NCI-H1105 (cell line): ENCODE results near the gene TMC1.

Experiments used
- DNase-seq: peaks from one replicate; lab custom pipeline; 2025; lab: John Stamatoyannopoulos, UW

Gene TMC1

GRCh38 chr9:72681283-72681630 lies 159.8 kb downstream of the TMC1 start:
- peak; percentile 82 for DNase-seq

GRCh38 chr9:72684615-72685014 lies 163.2 kb downstream of the TMC1 start:
- DNase-seq: no peak

GRCh38 chr9:72685911-72686310 lies 164.5 kb downstream of the TMC1 start:
- no peak for DNase-seq

GRCh38 chr9:72687331-72687730 lies 165.9 kb downstream of the TMC1 start:
- DNase-seq: no peak

DNA sequence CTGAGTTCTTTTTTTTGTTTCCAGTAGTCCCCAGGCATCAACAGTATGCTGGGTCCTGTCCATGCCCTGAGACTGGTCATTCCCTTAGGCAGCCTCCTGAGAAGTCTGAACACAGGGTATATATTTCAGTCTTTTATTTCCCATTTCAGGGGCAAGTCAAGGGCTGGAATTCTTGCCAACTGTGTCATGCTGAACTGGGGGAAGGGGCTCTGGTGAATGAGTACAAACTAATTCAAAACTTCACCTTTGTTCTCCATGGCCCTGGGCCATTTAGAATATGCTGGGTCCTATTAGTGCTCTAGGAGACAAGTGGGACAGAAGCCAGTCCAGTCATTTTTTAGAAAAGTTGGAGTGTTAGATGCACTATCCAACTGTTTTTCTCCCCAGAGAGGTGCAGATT lies 170.3 kb downstream of the TMC1 start:
- no peak for DNase-seq

- DNase-seq: no peak
Measured at GRCh38 chr9:72695365-72695764, 174.0 kb downstream of the TMC1 start.

DNA sequence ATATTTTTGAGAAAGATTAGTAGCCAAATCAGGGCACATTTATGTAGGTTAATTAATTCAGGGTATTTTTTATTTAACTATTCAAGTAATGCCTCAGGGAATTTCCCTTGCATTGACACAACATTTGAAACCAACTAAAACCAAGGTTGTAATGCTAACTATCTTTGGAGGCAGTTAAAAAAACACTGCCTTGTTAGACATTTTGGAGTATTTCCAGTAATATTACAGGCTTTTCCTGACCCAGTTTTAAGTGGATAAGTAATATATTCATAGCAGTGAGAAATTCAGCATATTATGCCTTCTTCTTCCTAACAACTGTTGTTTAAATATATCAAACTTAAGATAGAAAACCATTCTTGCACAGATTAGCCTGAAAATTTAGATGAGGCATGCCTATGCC lies 175.1 kb downstream of the TMC1 start:
- no peak for DNase-seq

DNA sequence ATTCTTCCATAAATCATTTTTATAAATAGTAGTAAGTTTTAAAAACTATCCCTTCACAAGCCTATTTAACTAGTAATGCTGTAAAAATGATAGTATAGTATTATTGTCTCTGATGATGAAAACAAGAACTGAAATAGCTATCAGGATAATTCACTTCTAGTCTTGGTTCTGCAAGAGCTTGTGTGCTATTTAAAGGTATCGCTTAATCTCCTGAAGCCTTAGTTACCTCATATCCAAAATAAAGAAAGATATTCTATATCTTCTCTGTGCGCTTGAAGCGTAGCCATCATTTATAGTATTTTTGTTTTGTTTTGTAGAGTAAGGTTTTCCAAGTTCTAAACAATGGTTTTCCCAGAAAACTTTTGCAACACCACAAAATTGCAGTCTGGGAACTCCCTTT lies 180.1 kb downstream of the TMC1 start:
- DNase-seq: no peak

- DNase-seq: no peak
Measured at GRCh38 chr9:72703574-72703973, 182.2 kb downstream of the TMC1 start.

- DNase-seq: no peak
Measured at GRCh38 chr9:72704688-72705375, 183.4 kb downstream of the TMC1 start.

DNA sequence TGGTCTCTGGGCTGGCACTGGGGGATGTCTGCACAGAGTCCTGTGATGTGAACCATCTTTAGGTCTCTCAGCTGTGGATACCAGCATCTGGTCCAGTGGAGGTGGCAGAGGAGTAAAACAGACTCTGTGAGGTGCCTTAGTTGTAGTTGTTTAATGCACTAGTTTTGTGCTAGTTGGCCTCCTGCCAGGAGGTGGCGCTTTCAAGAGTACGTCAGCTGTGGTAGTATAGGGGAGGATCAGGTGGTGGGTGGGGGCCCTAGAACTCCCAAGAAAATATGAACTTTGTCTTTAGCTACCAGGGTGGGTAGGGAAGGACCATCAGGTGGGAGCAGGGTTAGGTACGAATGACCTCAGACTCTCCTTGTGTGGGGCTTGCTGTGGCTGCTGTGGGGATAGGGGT lies 197.1 kb downstream of the TMC1 start:
- DNase-seq: no peak

DNA sequence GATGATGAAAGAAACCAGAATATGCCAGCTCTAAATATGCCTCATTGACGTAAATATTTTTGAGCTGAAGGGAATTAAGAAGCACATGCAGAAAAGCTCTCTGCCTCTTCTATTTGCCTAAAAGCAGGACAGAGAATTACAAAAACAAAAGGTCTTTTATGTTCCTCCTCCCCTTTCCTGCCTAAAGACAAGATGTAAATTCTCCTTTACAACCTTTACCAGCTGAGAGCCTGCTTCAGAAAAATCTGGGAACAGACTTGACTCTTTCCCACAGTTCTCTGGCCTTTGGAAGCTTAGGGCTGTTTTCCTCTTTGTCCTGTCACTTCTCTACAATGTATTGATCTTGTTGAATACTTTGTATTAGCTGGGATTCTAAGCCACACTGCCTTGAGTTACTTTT lies 199.7 kb downstream of the TMC1 start:
- DNase-seq: no peak

GRCh38 chr9:72726947-72727346 lies 205.5 kb downstream of the TMC1 start:
- DNase-seq: no peak

DNA sequence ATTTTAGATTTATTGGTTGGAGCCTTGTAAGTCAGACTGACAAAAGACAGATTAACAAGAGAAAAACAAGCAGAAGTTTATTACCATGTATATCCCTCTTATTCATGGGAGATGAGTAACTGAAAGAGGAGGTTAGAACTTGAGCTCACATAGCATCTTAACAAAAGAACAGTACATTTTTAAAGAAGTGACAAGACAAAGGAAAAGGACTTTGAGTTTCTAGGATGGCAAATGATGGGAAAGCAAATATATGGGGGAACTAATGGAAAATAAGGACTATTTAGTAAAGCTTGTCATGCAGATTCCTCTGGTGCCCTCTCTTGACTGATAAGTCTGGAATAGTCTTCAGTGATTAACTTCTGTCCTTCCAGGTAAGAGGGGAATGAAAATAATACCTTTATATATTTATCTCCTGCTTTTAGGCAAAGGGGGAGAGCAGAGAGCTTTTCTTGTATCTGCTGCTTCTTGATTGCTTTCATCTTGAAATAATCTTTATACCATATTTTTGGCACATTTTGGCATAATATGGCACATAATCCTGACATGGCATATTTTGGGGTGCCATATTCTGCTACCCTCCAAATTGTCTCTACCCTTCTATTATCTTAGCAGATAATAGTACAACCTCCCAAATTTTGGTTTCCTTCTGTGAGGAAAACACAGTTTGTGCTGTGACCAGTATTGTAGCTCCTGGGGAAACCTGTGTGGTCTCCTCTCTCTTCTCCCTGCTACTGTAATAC lies 206.8 kb downstream of the TMC1 start:
- no peak for DNase-seq

- DNase-seq: no peak
Measured at GRCh38 chr9:72733895-72734294, 212.5 kb downstream of the TMC1 start.

DNA sequence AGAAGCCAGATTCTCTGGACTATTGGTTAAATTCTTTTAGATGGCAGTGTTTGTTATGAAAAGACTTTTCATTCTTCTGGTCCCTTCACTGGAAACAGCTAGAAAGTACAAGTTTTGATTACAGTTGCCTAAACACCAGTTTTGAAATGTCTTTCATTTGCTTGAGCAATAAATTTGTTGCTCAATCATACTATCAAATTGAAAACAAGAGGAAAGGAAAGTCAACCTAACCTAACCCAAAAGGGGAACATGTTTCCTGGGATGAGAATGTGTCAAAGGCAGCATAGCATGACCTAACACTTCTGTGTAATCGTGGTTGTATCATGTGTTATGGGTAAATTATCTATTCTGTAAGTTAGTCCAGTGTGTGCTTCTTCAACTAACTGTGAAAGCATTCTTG lies 213.2 kb downstream of the TMC1 start:
- DNase-seq: no peak

- peak; percentile 36 for DNase-seq
Measured at GRCh38 chr9:72743836-72744235, 222.4 kb downstream of the TMC1 start.

GRCh38 chr9:72749276-72749675 lies 227.9 kb downstream of the TMC1 start:
- no peak for DNase-seq

- DNase-seq: no peak
Measured at GRCh38 chr9:72751541-72751940, 230.1 kb downstream of the TMC1 start.

GRCh38 chr9:72753266-72753893 lies 232.0 kb downstream of the TMC1 start:
- peak; percentile 26 for DNase-seq

DNA sequence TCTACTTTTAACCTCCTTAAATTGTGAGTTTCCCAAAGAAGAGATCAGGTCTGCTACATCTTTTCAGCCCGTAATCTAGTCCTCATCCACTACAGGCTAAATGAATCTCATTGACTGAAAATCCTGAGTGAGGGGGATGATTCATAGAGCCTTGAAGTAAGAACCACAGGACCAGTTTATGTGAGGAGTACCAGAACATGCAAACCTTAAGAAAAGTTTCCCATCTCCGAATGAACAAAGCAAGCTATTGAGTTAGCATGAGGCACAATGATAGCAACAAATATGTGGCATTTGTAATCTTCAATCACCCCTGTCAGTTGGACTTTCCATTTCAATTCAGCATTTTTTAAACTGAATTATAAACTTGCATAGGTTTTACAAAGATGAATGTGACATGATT lies 234.4 kb downstream of the TMC1 start:
- DNase-seq: no peak

GRCh38 chr9:72758944-72759343 lies 237.5 kb downstream of the TMC1 start:
- DNase-seq: no peak

GRCh38 chr9:72763022-72763421 lies 241.6 kb downstream of the TMC1 start:
- DNase-seq: no peak
